GM18526 (cell line): Measurements from ENCODE around the gene CNDP2.

Experiments used
- POLR2A ChIP-seq: IDR thresholded peaks from 3 replicates; pipeline ENCODE4 v1.6.1; 2011; ENCODE audit not compliant: insufficient read length; ENCODE audit errors: extremely low read depth

The CNDP2 gene

DNA sequence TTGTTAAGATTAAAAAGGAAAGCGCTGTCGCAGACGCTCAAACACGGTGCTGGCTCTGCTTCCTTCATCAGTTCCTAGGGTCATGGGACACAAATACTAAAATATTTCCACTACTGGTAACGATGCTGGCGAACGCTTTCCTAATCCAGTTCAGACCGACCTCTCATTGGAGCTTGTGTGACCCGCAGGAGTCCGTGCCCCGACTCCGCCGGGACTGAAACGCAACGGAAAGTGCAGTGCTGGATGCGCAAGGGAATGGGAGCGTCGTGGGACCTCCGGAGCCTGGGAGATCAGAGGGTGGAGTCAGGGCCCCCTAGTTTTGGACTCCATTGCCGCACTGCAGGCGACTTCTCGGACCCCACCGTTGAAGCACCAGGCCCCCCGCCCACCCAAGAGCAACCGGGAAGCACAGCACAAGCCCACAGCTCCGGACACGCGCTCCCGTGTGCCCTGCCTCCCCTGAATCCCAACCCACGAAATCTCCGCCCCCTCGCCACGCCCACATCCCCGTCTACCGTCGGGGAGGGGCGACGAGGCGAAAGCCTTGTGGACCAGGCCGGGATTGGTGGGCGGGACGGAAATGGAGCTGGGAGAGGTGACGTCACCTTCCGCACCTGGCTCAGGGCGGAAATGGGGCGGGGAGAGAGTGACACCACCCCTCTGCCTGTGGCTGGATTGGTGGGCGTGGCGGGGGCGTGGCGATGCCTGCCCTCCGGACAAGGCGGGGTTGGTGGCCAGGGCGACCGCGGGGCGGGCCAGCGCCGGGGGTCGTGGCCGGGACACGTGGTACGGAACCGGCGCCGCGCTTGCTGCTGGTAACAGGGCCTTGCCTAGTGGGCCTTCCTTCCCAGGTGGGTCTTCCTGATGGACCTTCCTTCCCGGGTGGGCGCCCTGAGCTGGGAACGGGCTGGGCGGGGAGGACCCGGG, at the start of gene CNDP2:
TSS of gene CNDP2 (plus strand) at position 783 of the 927 bp plus-strand sequence. CDS start 3,611 bp downstream, outside the sequence.
- TF ChIP-seq POLR2A, result peak; percentile 79

DNA sequence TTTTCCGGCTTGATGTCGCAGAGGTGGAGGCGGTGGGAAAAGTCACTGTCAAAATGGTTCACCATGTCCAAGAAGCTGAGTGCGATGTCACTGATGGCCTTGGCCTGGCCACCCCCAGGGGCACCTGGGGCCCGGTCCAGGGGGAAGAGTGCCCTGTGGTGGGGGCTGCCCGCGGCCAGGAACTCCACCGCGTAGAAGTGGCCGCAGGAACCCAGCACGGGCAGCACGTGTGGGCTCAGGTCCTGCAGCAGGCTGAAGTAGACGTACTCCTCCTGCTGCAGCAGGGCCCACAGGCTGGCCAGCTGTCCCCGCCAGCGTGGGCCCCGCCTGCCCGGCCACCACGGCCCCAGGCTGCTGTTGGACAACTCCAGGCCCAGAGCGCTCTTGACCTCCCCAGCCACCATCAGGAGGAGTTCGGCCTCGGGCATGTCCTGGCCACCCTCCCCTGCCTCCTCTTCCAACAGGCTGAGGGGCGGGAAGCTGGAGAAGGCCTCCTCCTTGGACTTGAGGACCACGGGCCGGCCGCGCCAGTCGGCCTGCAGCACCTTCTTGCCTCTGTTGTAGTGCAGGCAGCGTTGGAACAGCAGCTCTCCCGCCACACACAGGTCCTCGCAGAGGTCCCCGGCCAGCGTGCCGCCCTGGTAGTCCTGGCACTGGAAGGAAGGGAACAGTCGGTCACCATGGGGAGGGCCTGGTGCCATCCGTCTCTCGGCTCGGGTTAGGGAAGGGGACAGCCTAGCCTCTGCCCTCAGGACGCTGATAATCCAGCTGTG, 49.3 kb upstream of the CNDP2 start:
- TF ChIP-seq POLR2A, result no peak

DNA sequence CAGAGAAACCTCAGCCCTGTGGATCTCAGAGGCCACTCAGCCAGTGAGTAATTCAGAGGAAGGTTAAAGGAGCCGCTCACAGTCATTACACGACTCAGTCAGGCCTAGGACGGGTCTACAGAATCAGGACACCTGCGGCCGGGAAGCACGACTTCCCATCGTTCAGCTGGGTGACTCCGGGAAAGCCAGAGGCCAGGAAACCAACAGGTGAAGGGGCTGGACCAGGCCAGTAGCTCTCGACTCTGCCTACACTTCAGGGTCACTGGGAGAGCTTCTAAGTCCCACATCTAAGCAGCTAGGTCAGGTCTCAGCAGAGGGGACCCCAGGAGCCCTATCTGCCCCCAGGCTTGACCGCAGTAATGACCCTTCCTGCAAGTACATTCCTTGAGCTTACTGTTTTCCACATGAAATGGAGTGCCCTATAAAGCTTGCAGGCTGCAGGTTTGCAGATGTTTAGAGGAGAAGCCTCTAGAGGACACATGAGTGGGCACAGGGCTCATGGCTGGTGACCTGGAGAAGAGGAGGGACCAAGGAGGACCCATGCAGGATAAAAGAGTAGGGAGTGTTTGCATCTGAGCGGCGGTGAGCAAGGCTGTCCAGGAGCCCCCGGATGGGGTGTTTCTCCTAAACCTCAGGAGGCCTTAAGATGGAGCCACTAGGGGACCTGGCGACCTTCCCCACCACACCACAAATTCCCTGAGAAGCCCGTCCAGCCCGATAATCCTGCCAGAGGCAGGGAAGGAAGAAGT, 48.6 kb upstream of the CNDP2 start:
- no peak for TF ChIP-seq POLR2A

DNA sequence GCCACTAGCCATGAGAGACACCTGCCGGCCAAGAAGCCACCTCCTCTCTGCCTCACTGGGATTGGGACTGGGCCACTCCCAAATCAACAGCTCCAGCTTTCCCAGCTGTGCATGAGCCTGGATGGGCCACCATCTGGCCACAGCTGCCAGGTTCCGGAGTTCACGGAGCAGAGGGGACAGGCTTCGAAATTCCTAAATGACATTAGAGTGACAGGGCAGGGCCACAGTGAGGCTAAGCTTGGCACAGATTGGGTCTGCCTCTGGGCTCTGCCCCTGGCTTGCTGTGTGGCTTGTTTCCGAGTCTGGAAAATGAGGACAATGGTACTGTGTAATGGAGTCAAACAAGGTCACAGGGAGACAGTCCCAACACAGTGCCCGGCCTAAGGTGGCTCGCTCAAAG, 45.5 kb upstream of the CNDP2 start:
- no peak for TF ChIP-seq POLR2A

DNA sequence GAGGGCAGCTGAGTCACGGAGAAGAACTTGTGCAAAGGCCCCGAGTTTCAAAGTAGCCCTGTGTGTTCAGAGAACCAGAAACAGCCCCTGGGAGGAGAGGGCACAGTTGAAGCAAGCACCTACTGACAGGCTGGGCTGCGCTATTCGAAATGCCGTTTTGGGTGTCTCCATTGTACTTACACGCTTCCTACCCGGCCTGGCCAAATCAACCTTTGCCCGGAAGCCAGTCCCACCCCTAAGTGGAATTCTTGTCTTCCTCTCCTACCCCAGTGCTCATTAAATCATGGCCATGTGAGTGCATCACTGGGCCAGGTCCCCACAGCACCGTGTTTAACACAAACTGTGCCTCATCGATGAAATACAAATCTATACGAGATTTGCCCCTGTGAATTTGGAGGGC, 45.0 kb upstream of the CNDP2 start:
- TF ChIP-seq POLR2A, result no peak

DNA sequence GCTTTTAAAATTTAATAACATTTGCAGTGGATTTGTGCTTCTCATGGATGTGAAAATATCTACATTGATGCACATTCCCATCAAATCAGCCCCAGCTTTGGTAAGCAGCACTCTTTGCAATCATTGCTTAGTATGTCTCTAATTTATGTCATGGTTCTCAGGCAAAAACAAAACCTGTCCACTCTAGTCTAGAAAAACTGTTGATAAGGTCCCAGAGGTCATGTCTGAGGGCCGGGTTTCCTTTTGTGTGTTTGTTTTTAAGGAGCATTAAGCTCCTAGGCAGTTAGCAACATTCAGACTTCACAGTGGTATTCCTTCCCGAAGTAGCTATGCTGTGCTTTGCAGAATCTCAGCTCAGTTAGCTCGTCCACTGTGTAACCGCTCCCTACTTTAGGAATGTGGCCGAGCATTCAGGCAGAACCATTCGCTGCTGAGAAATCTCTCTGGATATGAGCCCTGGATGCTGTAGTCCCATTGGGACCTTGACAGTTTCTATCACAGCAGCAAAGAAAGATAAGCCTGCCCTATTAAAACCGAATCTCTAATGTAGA, 43.1 kb upstream of the CNDP2 start:
- TF ChIP-seq POLR2A, result no peak

DNA sequence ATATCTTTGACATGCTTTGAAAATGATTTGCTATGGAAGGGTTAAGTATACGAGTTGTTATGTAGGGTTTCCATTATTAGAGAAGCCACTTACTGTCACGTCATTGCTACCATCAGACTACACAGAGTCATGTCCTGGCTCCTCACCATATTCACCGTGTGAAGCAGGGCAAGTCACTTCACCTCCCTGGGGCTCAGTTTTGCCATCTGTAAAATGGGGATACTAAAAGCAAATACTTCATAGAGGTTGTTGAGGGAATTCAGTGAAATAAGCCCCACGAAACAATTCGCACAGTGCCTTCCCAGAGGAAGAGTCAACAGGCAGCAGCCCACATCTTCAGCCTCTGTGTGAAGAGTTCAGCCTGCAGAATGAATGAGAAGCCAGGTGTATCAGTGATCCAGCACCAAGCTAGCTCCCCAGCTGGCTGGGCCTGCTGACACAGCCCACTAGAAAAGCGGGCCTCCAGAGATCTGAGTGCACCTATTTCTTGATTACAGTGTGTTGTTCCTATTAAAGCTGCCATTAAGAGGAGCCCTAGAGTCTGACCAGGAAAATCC, 42.4 kb upstream of the CNDP2 start:
- no peak for TF ChIP-seq POLR2A

DNA sequence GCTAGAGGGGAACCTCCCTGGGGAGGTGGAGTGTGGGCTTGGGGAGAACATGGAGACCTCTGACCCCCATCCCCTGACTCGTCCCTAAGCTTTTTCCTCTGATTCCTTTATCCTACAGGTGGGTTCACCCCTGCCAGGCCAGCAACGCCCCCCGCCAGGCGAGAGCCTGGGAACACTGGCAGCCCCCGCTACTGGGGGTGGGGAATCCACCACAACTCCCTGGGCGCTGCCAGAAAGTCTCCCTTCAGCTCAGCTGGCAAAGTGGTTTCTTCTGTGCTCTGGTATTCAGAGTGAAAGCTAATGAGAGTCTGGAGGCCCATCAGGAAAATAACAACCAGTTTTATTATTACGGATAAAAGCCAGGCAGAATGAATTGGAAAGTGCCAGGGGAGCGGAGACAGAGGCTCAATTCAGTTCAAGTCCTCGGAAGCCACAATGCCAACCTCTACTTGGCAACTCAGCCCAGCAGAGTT, 41.8 kb upstream of the CNDP2 start:
- no peak for TF ChIP-seq POLR2A

DNA sequence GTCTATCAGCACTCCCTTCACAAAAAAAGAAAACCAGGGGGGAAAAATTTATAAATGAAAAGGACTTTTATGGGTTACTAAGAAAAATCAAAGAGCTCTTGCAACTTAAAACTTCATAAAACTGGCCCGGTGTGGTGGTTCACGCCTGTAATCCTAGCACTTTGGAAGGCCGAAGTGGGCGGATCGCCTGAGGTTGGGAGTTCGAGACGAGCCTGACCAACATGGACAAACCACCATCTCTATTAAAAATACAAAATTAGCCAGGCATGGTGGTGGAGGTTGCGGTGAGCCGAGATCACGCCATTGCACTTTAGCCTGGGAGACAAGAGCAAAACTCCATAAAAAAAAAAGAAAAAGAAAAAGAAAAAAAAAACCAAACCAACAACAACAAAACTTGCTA, 40.8 kb upstream of the CNDP2 start:
- no peak for TF ChIP-seq POLR2A

DNA sequence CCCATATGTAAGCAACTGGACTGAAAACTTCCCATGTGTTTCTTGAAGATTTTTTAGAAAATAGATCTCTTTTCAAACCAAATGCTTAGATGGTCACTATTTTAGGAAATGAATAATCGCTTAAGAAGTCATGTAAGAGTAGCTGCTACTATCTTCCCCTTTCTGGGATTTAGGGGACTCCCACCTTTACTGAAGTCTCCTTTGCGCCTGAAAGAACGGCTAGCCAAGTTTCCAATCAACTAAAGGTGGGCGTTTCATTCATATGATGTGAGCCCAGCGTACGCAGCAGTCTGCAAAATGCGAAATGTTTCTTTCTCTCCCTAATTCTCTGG, 40.2 kb upstream of the CNDP2 start:
- TF ChIP-seq POLR2A, result no peak

DNA sequence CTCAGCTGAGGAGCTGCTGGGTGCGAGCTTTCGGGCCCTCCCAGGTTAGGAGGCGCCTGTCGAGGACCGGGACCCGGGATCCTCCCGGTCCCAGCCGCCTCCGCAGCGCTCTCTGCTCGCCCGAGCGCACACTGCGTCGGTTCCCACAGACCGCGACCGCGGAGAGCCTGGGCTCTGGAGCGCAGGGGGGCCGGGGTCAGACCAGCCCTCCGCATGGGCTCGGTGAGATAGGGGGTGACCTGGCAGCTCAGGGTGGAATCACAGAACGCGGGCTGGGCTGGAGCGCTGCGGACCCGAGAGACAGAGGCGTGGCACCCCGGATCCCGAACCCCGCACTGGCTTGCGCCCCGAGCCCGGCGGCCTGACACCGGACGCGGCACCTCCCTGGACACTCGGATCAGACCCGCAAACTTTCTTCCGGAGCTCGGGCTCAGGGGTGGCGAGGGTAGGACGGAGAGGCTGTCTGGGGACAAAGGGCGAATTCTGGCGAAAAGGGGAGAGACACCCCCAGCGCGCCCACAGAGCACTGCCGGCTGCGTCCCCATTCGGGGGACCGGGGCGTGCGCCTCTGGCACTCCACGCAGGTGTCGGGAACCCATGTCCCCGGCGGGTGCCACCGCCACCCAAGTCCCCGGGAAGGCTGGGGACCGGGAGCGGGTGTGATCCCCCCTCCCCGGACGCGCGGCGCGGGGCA, 39.7 kb upstream of the CNDP2 start:
- no peak for TF ChIP-seq POLR2A

DNA sequence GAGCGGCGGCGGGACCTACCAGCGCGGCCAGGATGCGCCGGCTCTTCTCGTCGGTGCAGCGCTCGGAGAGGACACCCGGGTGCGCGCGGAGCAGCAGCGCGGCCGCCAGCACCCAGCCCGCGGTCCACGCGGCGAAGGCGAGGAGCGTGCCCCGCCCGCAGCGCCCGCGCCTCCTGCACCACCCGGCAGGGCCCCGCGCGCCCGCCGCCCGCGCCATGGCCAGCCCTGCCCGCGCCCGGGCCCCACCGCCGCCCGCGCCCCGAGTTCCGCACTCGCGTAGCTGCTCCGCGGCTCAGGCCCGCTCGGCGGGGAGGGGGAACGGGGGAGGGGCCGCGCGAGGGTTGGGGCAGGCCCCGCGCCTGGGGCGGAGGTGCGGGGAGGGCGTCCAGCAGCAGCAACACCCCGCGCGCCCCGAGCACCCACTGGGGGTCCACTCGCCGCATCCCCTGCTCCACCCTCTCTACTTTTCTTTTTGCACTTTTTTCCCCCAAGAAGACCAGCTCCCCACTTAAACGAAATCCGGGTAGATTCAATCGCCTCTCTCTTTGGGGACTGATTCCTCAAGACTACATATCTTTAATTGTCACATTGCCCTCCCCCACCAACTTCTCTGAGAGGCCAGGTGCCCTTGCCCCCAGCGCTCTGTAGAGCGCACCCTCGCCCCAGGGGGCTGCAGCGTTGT, 39.0 kb upstream of the CNDP2 start, which contains the start of gene DIPK1C:
TSS of gene DIPK1C (minus strand) at position 266 of the 682 bp plus-strand sequence. CDS start at position 217, 49 bp downstream.
- no peak for TF ChIP-seq POLR2A

DNA sequence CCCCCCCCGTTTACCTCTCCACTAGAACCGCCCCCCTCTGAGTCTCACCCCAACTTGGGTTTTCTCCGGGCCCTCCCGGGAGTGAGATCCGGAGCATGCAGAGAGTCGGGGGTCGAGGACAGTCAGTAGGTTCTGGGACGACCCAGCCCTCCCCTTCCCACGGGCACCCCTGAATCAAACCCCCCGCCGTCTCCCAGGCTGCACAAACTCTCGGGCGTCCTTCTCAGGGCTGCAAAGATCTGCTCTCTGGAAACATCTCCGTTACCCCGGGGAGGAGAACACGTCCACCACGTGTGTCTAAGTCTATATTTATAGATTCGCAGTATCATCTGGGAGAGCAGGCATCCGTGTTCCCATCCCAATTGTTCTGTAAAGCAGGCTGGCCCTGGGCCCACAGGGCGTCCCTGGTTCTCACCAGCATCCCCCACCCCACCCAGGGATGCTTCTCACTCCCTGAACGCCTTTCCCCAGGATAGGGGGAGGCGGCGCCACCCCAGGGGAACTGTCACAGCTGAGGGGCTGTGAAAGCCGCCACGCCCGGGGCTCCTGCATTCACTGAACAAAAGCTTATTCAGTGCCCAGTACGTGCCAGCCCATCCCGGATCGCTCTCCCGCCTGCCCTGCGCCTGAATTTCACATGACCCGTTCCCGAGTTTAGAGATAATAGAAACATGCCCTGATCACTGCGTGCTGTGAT, 38.3 kb upstream of the CNDP2 start:
- TF ChIP-seq POLR2A, result no peak
